Panc1 (cell line): ENCODE measurements around the gene MAST4. TPM values are rescaled to one million over a fixed set of nuclear protein-coding genes. Genes with fewer than 3 reads are reported as not detected.

Experiments
- ATAC-seq: fragments of 200-7000 bp; cut with Tn5 transposase; 2 replicates; pipeline ENCODE4 v1.9.1; 2020; ENCODE audit warnings: mild to moderate bottlenecking, moderate library complexity
- BruUV-seq: library from RNA; stranded (reverse); fragments of 400-500 nt; replicated peaks from 2 replicates; lab custom pipeline; 2021; lab: Mats Ljungman, UMichigan
- CTCF ChIA-PET: fragments of 300-600 bp; sonication (Branson Sonifier 250); formaldehyde crosslinking; loops from one replicate; lab custom pipeline; 2022; ENCODE audit warnings: antibody characterized with exemption; lab: Charles Lee
- POLR2A ChIA-PET: fragments of 300-600 bp; sonication (Branson Sonifier 250); formaldehyde crosslinking; loops from one replicate; lab custom pipeline; 2022; ENCODE audit warnings: antibody characterized with exemption; lab: Charles Lee
- DNase-seq: peaks from one replicate; pipeline ENCODE4 v3.0.0-alpha.2; 2010; ENCODE audit warnings: low read depth, low spot score
- H3K27ac ChIP-seq: 2 replicates; pipeline ENCODE4 v1.5.1; 2011; ENCODE audit warnings: mild to moderate bottlenecking, low read length, inconsistent platforms
- H3K27me3 ChIP-seq: fragments of 200-500 bp; sonication (Bioruptor generic); 2 replicates; pipeline ENCODE4 v1.6.0; 2014; ENCODE audit warnings: low read length, inconsistent platforms; ENCODE audit not compliant: control insufficient read depth, insufficient read depth
- H3K36me3 ChIP-seq: fragments of 200-500 bp; sonication (Bioruptor generic); 2 replicates; pipeline ENCODE4 v1.5.1; 2014; ENCODE audit warnings: inconsistent platforms, mild to moderate bottlenecking, low read length, moderate library complexity; ENCODE audit not compliant: control insufficient read depth, insufficient read depth
- H3K4me1 ChIP-seq: 2 replicates; pipeline ENCODE4 v1.5.1; 2011; ENCODE audit warnings: inconsistent platforms, mild to moderate bottlenecking, low read length, moderate library complexity; ENCODE audit not compliant: control insufficient read depth, insufficient read depth
- H3K4me3 ChIP-seq, 2 experiments: 2 replicates each; pipeline ENCODE4 v1.5.1; 2011 to 2012; ENCODE audit warnings: low read depth in 2 of 2, low read length in 2 of 2, mild to moderate bottlenecking in 2 of 2, inconsistent platforms in 1 of 2, moderate library complexity in 1 of 2
- H3K9me3 ChIP-seq: fragments of 200-500 bp; sonication (Bioruptor generic); 2 replicates; pipeline ENCODE4 v1.5.1; 2014; ENCODE audit warnings: low read depth, mild to moderate bottlenecking, inconsistent platforms, low read length, moderate library complexity; ENCODE audit not compliant: control insufficient read depth, insufficient read depth
- POLR2AphosphoS5 ChIP-seq: IDR thresholded peaks from 2 replicates; pipeline ENCODE4 v1.6.1; 2012; ENCODE audit warnings: mild to moderate bottlenecking, low read depth, low read length, moderate library complexity
- SIN3A ChIP-seq: IDR thresholded peaks from 2 replicates; pipeline ENCODE4 v1.6.1; 2012; ENCODE audit warnings: low read depth, mild to moderate bottlenecking, low read length, moderate library complexity, borderline replicate concordance; ENCODE audit not compliant: insufficient read depth
- TCF7L2 ChIP-seq: IDR thresholded peaks from 2 replicates; pipeline ENCODE4 v1.6.1; 2011; ENCODE audit warnings: mild to moderate bottlenecking, low read depth, low read length, inconsistent platforms
- in situ Hi-C: cut with HindIII; loops from 2 replicates; pipeline ENCODE4 v1.10.0; 2016; ENCODE audit warnings: low sequenced_read_pairs, low pct_unique_long_range_greater_than_20kb
- intact Hi-C: fragments of 100-400 bp; cut with micrococcal nuclease; formaldehyde crosslinking; loops from one replicate; pipeline ENCODE4 v1.10.0; 2022; ENCODE audit not compliant: unreplicated experiment
- total RNA-seq: library from RNA; stranded (reverse); gene quantifications from one replicate; pipeline ENCODE4 v1.2.1, GENCODE V29; 2021; ENCODE audit not compliant: unreplicated experiment
- TF ChIP-seq, protein P1 (sequence below): fragments of 450-650 bp; IDR thresholded peaks from 2 replicates; pipeline ENCODE4 v1.5.1; 2017; ENCODE audit warnings: mild to moderate bottlenecking
- TF ChIP-seq, protein P2 (sequence below), 2 experiments: IDR thresholded peaks; 2 replicates each; pipeline ENCODE4 v1.6.1; 2011 to 2012; ENCODE audit warnings: low read depth in 2 of 2, control low read depth in 1 of 2, low read length in 1 of 2, mild to moderate bottlenecking in 1 of 2, moderate library complexity in 1 of 2; ENCODE audit not compliant: insufficient read depth in 1 of 2

The MAST4 gene
- total RNA-seq, 1 experiment from 2014 or later, result 1.8 TPM

DNA sequence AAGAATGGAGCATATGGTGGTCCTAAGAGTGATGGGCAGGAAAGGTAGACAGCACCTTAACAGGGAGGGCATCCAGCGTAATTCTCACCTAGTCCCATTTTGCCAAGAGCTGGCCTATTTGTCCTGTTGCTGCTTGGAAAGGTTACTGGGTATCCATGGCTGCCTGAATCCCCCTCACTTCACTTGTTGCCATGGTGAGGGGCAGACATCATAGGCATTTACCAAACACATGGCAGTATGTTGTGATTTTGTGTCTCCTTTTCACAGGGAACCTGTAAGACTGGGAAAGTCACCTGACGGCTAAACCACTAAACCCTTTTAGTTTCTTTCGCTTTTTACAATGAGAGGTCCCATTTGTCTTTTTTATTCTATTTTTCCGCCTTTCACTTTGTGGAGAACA, 373.3 kb downstream of the MAST4 start:
- no peak overlapping the region for H3K27ac ChIP-seq
- DNase-seq (no peak), ATAC-seq (no peak)
- no peak overlapping the region for H3K4me3 ChIP-seq
- TF ChIP-seq SIN3A (no peak), POLR2AphosphoS5 (no peak), TCF7L2 (no peak)
- TF ChIP-seq, protein P1, sequence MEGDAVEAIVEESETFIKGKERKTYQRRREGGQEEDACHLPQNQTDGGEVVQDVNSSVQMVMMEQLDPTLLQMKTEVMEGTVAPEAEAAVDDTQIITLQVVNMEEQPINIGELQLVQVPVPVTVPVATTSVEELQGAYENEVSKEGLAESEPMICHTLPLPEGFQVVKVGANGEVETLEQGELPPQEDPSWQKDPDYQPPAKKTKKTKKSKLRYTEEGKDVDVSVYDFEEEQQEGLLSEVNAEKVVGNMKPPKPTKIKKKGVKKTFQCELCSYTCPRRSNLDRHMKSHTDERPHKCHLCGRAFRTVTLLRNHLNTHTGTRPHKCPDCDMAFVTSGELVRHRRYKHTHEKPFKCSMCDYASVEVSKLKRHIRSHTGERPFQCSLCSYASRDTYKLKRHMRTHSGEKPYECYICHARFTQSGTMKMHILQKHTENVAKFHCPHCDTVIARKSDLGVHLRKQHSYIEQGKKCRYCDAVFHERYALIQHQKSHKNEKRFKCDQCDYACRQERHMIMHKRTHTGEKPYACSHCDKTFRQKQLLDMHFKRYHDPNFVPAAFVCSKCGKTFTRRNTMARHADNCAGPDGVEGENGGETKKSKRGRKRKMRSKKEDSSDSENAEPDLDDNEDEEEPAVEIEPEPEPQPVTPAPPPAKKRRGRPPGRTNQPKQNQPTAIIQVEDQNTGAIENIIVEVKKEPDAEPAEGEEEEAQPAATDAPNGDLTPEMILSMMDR, result no peak
- TF ChIP-seq, protein P2, sequence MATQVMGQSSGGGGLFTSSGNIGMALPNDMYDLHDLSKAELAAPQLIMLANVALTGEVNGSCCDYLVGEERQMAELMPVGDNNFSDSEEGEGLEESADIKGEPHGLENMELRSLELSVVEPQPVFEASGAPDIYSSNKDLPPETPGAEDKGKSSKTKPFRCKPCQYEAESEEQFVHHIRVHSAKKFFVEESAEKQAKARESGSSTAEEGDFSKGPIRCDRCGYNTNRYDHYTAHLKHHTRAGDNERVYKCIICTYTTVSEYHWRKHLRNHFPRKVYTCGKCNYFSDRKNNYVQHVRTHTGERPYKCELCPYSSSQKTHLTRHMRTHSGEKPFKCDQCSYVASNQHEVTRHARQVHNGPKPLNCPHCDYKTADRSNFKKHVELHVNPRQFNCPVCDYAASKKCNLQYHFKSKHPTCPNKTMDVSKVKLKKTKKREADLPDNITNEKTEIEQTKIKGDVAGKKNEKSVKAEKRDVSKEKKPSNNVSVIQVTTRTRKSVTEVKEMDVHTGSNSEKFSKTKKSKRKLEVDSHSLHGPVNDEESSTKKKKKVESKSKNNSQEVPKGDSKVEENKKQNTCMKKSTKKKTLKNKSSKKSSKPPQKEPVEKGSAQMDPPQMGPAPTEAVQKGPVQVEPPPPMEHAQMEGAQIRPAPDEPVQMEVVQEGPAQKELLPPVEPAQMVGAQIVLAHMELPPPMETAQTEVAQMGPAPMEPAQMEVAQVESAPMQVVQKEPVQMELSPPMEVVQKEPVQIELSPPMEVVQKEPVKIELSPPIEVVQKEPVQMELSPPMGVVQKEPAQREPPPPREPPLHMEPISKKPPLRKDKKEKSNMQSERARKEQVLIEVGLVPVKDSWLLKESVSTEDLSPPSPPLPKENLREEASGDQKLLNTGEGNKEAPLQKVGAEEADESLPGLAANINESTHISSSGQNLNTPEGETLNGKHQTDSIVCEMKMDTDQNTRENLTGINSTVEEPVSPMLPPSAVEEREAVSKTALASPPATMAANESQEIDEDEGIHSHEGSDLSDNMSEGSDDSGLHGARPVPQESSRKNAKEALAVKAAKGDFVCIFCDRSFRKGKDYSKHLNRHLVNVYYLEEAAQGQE (IDR thresholded peaks at IDR 0.05; ENCODE audit: insufficient read depth in 1 of 2, low read depth in 2 of 2, low read length in 1 of 2), result no peak
- no peaks in the 10 kb centered on the region for H3K36me3 ChIP-seq
- H3K4me1 ChIP-seq, result no peaks in the 10 kb centered on the region
- no peaks in the 10 kb centered on the region for H3K27me3 ChIP-seq
- no TSS peak for BruUV-seq
- no peaks in the 10 kb centered on the region for H3K9me3 ChIP-seq
- POLR2A ChIA-PET, result no interaction called here
- intact Hi-C loops (no loop called here), in situ Hi-C loops (no loop called here)
- CTCF ChIA-PET, result no interaction called here

DNA sequence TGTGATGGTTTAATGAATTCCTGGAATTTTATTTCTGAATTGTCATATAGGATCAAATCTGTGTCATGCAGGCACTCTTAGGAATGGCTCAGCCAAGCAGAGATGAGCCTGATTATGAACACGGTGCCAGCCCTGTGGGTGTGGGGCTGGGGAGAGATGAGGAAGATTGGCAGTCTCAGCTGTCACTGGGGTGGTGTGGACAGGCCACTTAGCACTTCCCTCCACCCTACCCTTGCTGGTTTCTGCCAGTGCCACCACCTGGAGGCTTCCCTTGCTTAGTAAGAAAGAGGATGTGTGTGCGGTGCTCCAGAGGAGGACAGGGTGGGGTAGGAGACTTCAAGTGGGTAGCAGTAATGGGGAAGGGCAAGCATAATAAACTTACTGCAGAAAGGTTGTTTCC, 373.8 kb downstream of the MAST4 start:
- in situ Hi-C loops (no loop called here), intact Hi-C loops (no loop called here)
- CTCF ChIA-PET, result no interaction called here
- no TSS peak for BruUV-seq
- POLR2A ChIA-PET, result no interaction called here
- DNase-seq (no peak), ATAC-seq (no peak)
- Histone ChIP-seq H3K9me3 (no peaks in the 10 kb centered on the region), H3K36me3 (no peaks in the 10 kb centered on the region), H3K4me3 (no peak overlapping the region), H3K4me1 (no peaks in the 10 kb centered on the region), H3K27me3 (no peaks in the 10 kb centered on the region), H3K27ac (no peak overlapping the region)
- TF ChIP-seq, protein P1, result no peak
- TF ChIP-seq POLR2AphosphoS5 (no peak), SIN3A (no peak), TCF7L2 (no peak)
- TF ChIP-seq, protein P2 (IDR thresholded peaks at IDR 0.05; ENCODE audit: insufficient read depth in 1 of 2, low read depth in 2 of 2, low read length in 1 of 2), result no peak
